Hepatocyte (in vitro differentiated cells): Measurements from ENCODE around the gene CDK14. TPM values are rescaled to one million over a fixed set of nuclear protein-coding genes. Genes with fewer than 3 reads are reported as not detected.

Experiments
- DNase-seq: peaks from one replicate; pipeline ENCODE4 v3.0.0-alpha.2; 2016; ENCODE audit warnings: low spot score
- H2AFZ ChIP-seq: fragments of 200-600 bp; sonication (generic); 2 replicates; pipeline ENCODE4 v1.6.0; 2016; ENCODE audit warnings: antibody characterized with exemption, mild to moderate bottlenecking
- H3K27ac ChIP-seq: fragments of 200-600 bp; sonication (generic); 2 replicates; pipeline ENCODE4 v1.5.1; 2016; ENCODE audit warnings: mild to moderate bottlenecking
- H3K27me3 ChIP-seq: fragments of 200-600 bp; sonication (generic); 2 replicates; pipeline ENCODE4 v1.6.1; 2016
- H3K36me3 ChIP-seq: fragments of 200-600 bp; sonication (generic); replicated peaks from 2 replicates; pipeline ENCODE4 v1.5.1; 2016; ENCODE audit warnings: low read depth; ENCODE audit not compliant: insufficient read depth
- H3K4me1 ChIP-seq: fragments of 200-600 bp; sonication (generic); 2 replicates; pipeline ENCODE4 v1.5.1; 2016; ENCODE audit warnings: mild to moderate bottlenecking, moderate library complexity; ENCODE audit not compliant: insufficient read depth
- H3K4me2 ChIP-seq: fragments of 200-600 bp; sonication (generic); 2 replicates; pipeline ENCODE4 v1.6.0; 2016
- H3K4me3 ChIP-seq: fragments of 200-600 bp; sonication (generic); 2 replicates; pipeline ENCODE4 v1.5.1; 2016; ENCODE audit warnings: mild to moderate bottlenecking
- H3K79me2 ChIP-seq: fragments of 200-600 bp; sonication (generic); 2 replicates; pipeline ENCODE4 v1.6.0; 2017; ENCODE audit warnings: mild to moderate bottlenecking
- H3K9me2 ChIP-seq: fragments of 200-600 bp; sonication (generic); replicated peaks from 2 replicates; pipeline ENCODE4 v1.6.0; 2017; ENCODE audit warnings: mild to moderate bottlenecking; ENCODE audit not compliant: insufficient read depth
- H3K9me3 ChIP-seq: fragments of 200-600 bp; sonication (generic); 2 replicates; pipeline ENCODE4 v1.5.1; 2016; ENCODE audit warnings: low read depth, mild to moderate bottlenecking
- H4K20me1 ChIP-seq: fragments of 200-600 bp; sonication (generic); 2 replicates; pipeline ENCODE4 v1.6.0; 2016; ENCODE audit warnings: mild to moderate bottlenecking; ENCODE audit not compliant: insufficient read depth, poor library complexity, severe bottlenecking
- CTCF ChIP-seq: fragments of 200-600 bp; sonication (generic); IDR thresholded peaks from 2 replicates; pipeline ENCODE4 v1.5.1; 2016; ENCODE audit warnings: antibody characterized with exemption, mild to moderate bottlenecking; ENCODE audit not compliant: poor library complexity
- EZH2 ChIP-seq: fragments of 200-600 bp; sonication (generic); IDR thresholded peaks from 2 replicates; pipeline ENCODE4 v1.6.1; 2016; ENCODE audit warnings: antibody characterized with exemption, mild to moderate bottlenecking, borderline replicate concordance
- EZH2phosphoT487 ChIP-seq: fragments of 200-600 bp; sonication (generic); IDR thresholded peaks from one replicate; pipeline ENCODE4 v1.6.1; 2018; ENCODE audit warnings: antibody characterized with exemption, mild to moderate bottlenecking, low read depth, moderate library complexity; ENCODE audit not compliant: unreplicated experiment, severe bottlenecking
- WGBS: methylation state at CpG from one replicate; pipeline ENCODE4 v1.1.6; 2016; ENCODE audit warnings: low lambda C conversion rate; ENCODE audit errors: missing lambda C conversion rate; 5-methylcytosine and 5-hydroxymethylcytosine counted together
- polyA plus RNA-seq: library from polyadenylated mRNA; unstranded; fragments of >200 nt; fragmentation: Nextera tagmentation; extraction: Ambion mirVana; gene quantifications from 2 replicates; pipeline ENCODE4 v1.2.1, GENCODE V29; 2016
- total RNA-seq: library from RNA; depleted of rRNA; stranded (reverse); fragments of >200 nt; gene quantifications from 2 replicates; pipeline ENCODE4 v1.2.3, GENCODE V29; 2014

Gene CDK14
- total and polyA plus RNA-seq, 2 experiments from 2014 or later = 8.6 to 23.5 TPM

- TF ChIP-seq EZH2 (no peak), CTCF (no peak), EZH2phosphoT487 (no peak)
- 39% methylated on average over 3 of the region's 3 CpGs for WGBS
These were observed 531.8 kb downstream of the CDK14 start for GRCh38 chr7:91127959-91128358.

GRCh38 chr7:91128683-91129348 lies 532.7 kb downstream of the CDK14 start:
- no peaks in the 10 kb centered on the region for H3K9me2 ChIP-seq
- H3K27ac ChIP-seq = no peak overlapping the region
- no peak overlapping the region for H3K4me3 ChIP-seq
- no peak for DNase-seq
- H4K20me1 ChIP-seq = no peaks in the 10 kb centered on the region
- no peaks in the 10 kb centered on the region for H3K27me3 ChIP-seq
- H3K79me2 ChIP-seq = no peaks in the 10 kb centered on the region
- WGBS = 74% methylated on average over 6 of the region's 6 CpGs
- no peaks in the 10 kb centered on the region for H3K9me3 ChIP-seq
- H2AFZ ChIP-seq = no peak overlapping the region
- H3K36me3 ChIP-seq = no peaks in the 10 kb centered on the region
- H3K4me2 ChIP-seq = peak overlapping the region; percentile 6
- no peaks in the 10 kb centered on the region for H3K4me1 ChIP-seq
- TF ChIP-seq CTCF (no peak), EZH2phosphoT487 (no peak)

More at GRCh38 chr7:91127959-91128358, 531.8 kb downstream of the CDK14 start:
- Histone ChIP-seq H3K4me1 (no peaks in the 10 kb centered on the region), H3K27ac (no peak overlapping the region), H3K9me2 (no peaks in the 10 kb centered on the region), H3K4me3 (no peak overlapping the region), H3K36me3 (no peaks in the 10 kb centered on the region), H2AFZ (no peak overlapping the region), H3K27me3 (no peaks in the 10 kb centered on the region), H3K79me2 (no peaks in the 10 kb centered on the region), H3K9me3 (no peaks in the 10 kb centered on the region), H3K4me2 (peak overlapping the region; percentile 6), H4K20me1 (no peaks in the 10 kb centered on the region)
- DNase-seq = no peak

- Histone ChIP-seq H3K27ac (no peak overlapping the region), H4K20me1 (no peaks in the 10 kb centered on the region), H3K9me3 (no peaks in the 10 kb centered on the region), H3K79me2 (no peaks in the 10 kb centered on the region), H3K4me3 (no peak overlapping the region), H3K4me1 (no peaks in the 10 kb centered on the region), H3K27me3 (no peaks in the 10 kb centered on the region), H3K36me3 (no peaks in the 10 kb centered on the region), H3K4me2 (no peak overlapping the region), H3K9me2 (no peaks in the 10 kb centered on the region), H2AFZ (no peak overlapping the region)
- WGBS = 88% methylated on average over 3 of the region's 3 CpGs
- TF ChIP-seq EZH2phosphoT487 = no peak
- no peak for DNase-seq
These were observed 539.2 kb downstream of the CDK14 start for GRCh38 chr7:91135300-91135699.

- no peak overlapping the region for H3K27ac ChIP-seq
- 53% methylated on average over 4 of the region's 4 CpGs for WGBS
- no peak overlapping the region for H2AFZ ChIP-seq
- no peaks in the 10 kb centered on the region for H3K79me2 ChIP-seq
- H3K36me3 ChIP-seq = no peaks in the 10 kb centered on the region
- no peaks in the 10 kb centered on the region for H3K9me2 ChIP-seq
- no peaks in the 10 kb centered on the region for H4K20me1 ChIP-seq
- no peaks in the 10 kb centered on the region for H3K4me1 ChIP-seq
- DNase-seq = no peak
- no peak overlapping the region for H3K4me2 ChIP-seq
- no peaks in the 10 kb centered on the region for H3K9me3 ChIP-seq
- TF ChIP-seq EZH2 = no peak
- no peak for TF ChIP-seq EZH2phosphoT487
- TF ChIP-seq CTCF = no peak
- no peaks in the 10 kb centered on the region for H3K27me3 ChIP-seq
- no peak overlapping the region for H3K4me3 ChIP-seq
These were observed 539.7 kb downstream of the CDK14 start for GRCh38 chr7:91135703-91136430.
